RKO (cell line): ENCODE measurements around the gene CSNK2A2.

Experiments
- DNase-seq: peaks from one replicate; pipeline ENCODE4 v3.0.0-alpha.2; 2016; ENCODE audit warnings: low spot score

Gene CSNK2A2

DNA sequence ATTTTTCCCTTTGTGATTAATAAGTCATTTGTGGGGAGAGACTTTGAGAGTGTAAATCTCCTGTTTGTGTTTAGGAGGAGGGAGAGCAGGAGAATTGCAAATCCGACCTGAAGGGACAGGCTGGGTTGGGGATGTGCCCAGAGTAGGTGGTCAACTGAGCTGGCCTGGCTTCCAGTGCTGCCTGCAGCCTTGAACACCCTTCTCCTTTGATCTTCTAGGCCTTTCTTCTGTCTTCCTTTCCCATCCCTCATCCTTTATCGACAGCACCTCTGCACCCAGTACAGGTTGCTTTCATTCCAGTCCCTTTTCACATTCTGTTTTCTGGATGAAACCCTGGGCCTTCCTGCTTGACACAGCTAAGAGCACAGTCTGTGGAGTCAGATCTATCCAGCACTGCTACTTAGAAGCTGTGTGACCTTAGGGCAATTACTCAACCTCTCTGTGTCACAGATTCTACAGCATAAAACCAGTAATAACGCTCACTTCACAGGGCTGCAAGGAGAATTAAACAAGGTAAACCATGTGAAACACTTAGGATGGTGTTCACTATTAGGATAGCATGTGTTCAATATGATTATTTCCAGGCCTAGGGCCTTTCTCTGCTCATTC lies 1.0 kb upstream of the CSNK2A2 start:
- no peak for DNase-seq

- DNase-seq, result no peak
Observed at GRCh38 chr16:58197314-58198012, 443 bp downstream of the CSNK2A2 start.

GRCh38 chr16:58196898-58197313 lies 1.0 kb downstream of the CSNK2A2 start:
- peak; percentile 82 for DNase-seq

DNA sequence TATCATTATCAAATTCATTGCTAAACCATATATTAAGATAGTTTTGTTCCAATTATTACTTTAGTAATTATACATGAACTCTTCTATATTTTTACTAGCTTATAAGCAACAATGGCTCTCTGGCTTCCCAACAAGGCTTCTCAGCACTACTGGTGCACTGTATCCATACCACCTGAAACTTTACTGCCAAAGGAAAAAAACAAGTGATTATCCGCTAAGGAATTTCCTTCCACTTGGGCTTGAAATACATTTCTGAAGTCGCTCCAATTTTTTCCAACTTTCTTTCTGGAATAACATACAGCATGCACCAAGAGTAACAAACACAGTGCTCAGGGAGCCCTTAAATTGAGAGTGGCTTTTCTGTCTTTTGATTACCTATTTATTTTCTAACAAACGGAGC lies 2.1 kb downstream of the CSNK2A2 start:
- DNase-seq, result no peak

DNA sequence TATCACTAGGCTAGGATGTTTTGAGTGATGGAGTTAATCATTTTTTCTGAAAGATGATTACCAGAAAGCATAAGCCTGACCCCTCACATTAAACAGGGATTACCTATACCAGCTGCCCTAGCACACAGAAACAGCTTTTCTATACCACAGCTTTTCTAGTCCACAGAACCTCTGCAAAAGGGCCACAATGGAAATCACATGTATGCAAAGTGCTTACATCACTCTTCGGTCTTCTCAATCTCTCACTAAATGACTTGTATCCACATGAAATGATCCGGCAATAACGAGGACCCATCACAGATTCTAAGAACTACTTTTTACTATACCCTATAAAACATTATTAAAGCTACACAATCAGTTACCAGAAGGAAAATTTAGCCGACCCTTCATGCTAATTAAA lies 2.6 kb downstream of the CSNK2A2 start:
- no peak for DNase-seq

DNA sequence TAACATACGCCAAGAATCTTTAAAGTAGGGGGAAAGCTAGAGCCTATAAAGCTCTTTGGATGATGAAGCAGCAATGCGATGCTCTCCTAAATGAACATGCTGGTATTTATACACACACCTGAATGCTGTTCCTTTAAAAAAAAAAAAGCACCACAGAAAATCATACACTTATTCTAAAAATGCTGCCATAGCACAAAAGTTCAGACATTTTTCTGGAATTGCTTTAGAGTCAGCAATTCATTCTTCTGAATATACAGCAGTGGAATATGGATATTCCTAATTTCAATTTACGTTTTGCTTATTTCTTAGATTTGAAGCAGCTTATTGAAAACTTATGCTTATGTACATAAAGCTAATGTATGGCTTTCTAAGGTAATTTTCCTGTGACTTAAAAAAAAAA lies 3.1 kb downstream of the CSNK2A2 start:
- DNase-seq, result no peak

GRCh38 chr16:58187665-58188421 lies 10.1 kb downstream of the CSNK2A2 start:
- DNase-seq, result no peak

DNA sequence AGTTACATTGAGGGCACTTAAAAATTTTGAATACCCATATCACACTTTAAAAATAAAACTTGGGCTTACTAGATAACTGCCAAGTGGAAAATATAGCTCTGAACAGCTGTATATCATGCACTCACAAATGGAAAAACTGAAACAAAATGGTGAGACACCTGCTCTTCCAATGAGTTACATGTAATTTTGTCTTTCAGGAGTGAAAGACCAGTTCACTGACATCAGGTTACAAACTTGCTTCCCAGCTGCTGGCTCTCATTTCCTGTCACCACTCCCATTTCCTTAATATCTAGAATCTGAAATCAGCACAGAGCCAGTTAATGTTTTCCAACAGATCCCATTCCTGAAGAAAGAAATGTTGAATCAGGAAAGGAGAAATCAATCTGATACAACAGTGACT lies 10.8 kb downstream of the CSNK2A2 start:
- DNase-seq, result no peak

- DNase-seq, result no peak
Observed at GRCh38 chr16:58186176-58186944, 11.5 kb downstream of the CSNK2A2 start.

DNA sequence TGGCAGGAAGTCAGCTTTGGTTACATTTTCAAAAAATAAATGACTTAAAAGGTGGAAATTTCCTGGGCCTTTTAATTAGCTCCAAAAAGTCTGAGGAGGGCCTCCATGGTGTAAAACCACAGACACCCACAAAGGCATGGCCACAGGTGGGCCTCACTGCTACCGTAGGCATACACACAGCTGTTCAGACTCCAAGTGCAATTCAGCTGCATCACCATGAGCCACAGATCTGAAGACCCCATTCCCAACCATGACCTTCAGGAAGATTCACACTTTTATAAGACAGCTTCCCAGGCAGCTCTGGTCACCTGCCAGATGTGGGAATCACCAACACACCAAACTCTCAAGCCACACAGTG lies 20.6 kb downstream of the CSNK2A2 start:
- no peak for DNase-seq

DNA sequence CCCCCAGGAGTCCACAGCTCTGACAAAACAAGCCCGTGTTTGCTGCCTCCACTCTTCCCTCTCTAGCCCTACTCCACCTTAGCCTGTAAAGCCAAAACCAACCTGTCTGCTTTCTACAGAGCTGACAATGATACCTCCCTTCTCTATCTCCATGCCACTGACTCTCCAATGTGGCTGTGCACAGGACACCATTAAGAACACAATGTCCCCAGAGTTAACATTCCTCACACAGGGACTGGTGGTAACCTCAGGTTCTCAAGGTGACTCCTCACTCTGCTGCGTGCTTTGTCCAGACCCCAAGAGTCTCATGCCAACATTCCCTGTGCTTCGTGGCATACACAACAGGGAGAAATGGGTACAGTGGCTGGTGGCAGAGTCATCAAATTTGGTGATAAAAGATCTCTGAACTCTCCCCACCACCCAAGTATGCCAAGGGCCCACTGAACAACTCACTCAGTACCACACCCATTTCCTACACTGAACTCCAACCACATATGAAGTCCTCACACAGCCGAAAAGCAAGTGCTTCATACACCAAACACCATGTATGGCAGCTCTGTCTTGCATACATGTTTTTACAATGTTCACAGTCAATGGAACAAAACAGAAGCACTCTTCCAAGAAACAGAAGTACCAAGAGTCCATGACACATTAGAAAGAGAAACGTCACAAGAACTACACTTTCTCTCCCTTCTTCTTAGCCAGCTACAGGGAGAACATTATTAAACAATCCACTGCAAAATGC lies 21.1 kb downstream of the CSNK2A2 start:
- no peak for DNase-seq

DNA sequence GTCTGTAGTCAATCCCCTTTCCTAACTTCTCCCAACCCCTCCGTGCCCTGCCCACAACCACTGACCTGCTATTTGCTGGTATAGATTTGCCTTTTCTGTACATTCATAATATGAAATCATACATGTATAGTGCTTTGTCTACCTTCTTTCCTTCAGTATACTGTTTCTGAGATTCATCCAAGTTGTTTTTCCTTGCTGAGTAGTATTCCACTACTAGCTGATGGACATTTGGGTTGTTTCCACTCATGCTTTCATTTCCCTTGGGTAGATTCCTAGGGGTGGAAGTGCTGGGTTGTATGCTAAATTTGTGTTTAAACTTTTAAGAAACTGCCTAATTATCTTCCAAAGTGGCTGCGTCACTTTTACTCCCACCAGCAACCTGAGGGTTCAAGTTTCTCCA lies 27.7 kb downstream of the CSNK2A2 start:
- no peak for DNase-seq

- no peak for DNase-seq
Observed at GRCh38 chr16:58160855-58161254, 37.1 kb downstream of the CSNK2A2 start.

- DNase-seq, result no peak
Observed at GRCh38 chr16:58158725-58159124, 39.2 kb downstream of the CSNK2A2 start.

GRCh38 chr16:58157951-58158540 lies 39.9 kb downstream of the CSNK2A2 start:
- DNase-seq, result no peak

DNA sequence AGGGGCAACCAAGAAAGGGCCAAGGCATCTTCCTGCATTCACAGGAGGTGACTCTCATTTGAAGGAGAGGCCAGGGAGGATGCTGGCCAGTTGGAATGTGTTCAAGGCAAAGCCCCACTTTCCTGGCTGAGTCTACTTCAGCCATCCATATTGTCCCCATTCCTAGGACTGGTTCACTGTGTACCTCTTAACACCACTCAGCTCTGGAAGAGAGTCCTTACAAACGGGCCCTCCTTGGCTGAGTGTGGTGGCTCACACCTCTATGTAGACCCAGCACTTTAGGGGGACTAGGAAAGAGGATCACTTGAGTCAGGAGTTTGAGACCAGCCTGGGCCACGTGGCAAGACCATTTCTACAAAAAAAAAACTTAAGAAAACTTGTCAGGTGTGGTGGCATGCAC lies 40.7 kb downstream of the CSNK2A2 start:
- no peak for DNase-seq

GRCh38 chr16:58155839-58156238 lies 42.1 kb downstream of the CSNK2A2 start:
- no peak for DNase-seq

DNA sequence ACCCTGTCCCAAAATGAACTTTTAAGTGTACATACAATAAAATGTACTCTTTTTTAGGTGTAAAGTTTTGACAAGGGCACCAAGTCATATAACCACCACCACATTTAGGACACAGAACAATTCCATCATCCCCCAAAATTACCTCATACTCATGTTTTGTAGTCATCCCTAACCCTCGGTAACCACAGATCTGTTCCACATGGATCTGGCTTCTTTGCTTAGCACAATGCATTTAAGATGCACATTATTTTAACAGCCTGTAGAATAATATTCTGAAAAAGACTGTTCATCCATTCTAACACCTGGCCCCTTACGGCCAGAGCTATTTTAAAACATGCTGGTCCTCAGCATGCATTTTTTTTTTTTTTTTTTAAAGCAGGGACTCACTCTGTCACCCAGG lies 43.6 kb downstream of the CSNK2A2 start:
- no peak for DNase-seq

DNA sequence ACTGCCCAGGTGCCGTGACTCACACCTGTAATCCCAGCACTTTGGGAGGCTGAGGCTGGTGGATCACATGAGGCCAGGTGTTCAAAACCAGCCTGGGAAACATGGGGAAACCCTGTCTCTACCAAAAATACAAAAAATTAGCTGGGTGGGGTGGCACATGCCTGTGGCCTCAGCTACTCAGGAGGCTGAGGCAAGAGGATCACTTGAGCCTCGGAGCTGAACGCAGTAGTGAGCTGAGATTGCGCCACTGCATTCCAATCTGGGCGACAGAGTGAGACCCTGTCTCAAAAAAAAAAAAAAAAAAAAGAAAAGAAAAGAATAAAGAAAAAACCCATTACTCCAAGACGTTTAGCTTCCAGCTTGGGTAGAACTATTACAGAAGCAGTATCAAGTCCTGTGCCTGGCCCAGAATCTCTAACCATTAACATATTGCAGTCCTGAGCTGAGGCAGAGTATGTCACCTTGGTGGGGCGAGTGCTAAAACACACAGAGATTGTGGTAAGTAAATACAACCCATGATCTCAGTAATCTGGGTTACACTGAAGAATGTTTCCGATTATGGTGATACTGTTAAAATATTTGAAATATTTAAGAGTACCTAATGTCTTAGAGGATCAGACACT lies 45.5 kb downstream of the CSNK2A2 start:
- no peak for DNase-seq

DNA sequence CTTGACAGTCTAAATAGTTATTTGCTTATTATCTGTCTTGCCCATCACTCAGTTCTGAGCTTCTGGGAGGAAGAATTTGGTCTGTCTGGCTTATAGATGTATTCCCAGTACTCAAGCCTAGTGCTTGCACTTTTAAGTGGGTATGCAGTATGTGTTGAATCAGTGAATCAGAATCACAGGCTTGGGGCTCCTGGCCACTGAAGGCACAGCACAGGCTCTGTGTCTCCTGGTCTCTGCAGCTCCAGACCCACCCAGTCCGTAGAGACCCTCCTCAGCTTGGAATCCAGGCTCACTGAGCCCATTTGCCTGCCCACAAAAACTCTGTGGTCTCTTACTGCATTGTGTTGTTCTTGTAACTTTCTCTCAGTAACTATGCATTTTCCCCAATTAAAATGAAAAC lies 49.4 kb downstream of the CSNK2A2 start:
- no peak for DNase-seq

DNA sequence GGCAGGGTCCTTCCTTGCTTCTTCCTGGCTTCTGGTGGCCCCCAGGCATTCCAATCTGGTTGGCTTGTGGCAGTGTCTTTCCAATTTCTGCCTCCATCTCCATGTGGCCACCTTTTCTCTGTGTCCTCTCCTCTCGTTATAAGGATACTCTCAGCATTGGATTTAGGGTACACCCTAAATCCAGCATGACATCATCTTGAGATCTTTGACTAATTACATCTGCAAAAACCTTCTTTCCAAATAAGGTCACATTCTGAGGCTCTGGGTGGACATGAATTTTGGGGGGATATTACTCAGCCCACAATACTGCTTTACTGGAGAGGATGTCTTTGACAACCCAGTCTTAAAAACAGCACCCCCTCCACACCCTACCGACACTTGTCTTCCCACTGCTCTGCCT lies 49.8 kb downstream of the CSNK2A2 start:
- DNase-seq, result no peak
